Measurements from ENCODE around the gene LILRA6. TPM values are rescaled to one million over a fixed set of nuclear protein-coding genes. Genes with fewer than 3 reads are reported as not detected.

Gene LILRA6
- total and polyA plus RNA-seq, 2 of the 13 experiments (the other 11 are each of a cell fraction or from before 2014, with no cell fraction given) = not detected

DNA sequence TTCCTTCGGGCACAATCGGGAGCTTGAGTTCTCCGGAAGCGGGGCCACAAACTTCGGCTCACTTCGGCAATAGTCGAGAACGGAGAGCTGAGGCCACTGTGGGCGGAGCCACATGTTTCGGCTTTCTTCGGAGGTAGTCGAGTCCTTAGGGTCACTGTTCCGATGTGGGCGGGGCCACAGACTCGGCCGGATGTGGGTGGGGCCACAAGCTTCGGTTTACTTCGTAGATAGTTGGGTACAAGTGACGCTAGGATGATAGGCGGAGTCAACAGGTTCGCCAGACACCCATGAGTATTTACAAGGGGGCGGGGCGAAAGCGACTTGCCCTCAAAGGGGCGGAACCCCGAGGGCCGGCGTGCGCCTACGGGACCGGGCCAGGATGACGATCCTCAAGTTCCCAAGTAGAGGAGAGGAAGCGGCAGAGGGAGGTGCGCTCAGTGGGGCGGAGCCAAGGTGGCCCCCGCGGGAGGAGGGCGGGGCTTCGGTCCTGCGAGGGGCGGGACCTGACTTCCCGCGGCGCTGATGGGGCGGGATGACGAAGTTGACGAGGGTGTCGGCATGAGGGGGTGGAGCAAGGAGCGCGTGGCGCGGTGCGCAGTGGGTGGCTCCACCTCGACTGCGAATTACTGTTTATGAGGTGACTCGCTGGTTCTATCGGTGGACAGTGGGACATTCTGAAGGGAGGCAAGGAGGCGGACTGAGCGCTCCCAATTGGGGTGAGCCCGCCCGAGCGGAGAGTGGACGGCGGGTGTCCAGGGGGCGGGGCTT is 52.7 kb downstream of the LILRA6 start (continued):
- no peak for TF ChIP-seq MLLT10 (CRISPR knock-in tag; IDR thresholded peaks at IDR 0.05)
- TF ChIP-seq ZEB1 (IDR thresholded peaks at IDR 0.05; ENCODE audit: insufficient replicate concordance, low read depth) = no peak
- TF ChIP-seq KAT7 (CRISPR knock-in tag; IDR thresholded peaks at IDR 0.05; ENCODE audit: borderline replicate concordance) = no peak
- no peak for TF ChIP-seq FIP1L1 (IDR thresholded peaks at IDR 0.05; ENCODE audit: borderline replicate concordance, insufficient read depth, low read depth, low read length)
- no peak for TF ChIP-seq ZBTB1 (CRISPR knock-in tag; IDR thresholded peaks at IDR 0.05; ENCODE audit: borderline replicate concordance)
- TF ChIP-seq, protein P1, sequence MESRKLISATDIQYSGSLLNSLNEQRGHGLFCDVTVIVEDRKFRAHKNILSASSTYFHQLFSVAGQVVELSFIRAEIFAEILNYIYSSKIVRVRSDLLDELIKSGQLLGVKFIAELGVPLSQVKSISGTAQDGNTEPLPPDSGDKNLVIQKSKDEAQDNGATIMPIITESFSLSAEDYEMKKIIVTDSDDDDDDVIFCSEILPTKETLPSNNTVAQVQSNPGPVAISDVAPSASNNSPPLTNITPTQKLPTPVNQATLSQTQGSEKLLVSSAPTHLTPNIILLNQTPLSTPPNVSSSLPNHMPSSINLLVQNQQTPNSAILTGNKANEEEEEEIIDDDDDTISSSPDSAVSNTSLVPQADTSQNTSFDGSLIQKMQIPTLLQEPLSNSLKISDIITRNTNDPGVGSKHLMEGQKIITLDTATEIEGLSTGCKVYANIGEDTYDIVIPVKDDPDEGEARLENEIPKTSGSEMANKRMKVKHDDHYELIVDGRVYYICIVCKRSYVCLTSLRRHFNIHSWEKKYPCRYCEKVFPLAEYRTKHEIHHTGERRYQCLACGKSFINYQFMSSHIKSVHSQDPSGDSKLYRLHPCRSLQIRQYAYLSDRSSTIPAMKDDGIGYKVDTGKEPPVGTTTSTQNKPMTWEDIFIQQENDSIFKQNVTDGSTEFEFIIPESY (CRISPR knock-in tag; IDR thresholded peaks at IDR 0.05) = 0 out of 2 replicates have a peak, but pooled peaks have one; percentile 26
- TF ChIP-seq, protein P2, sequence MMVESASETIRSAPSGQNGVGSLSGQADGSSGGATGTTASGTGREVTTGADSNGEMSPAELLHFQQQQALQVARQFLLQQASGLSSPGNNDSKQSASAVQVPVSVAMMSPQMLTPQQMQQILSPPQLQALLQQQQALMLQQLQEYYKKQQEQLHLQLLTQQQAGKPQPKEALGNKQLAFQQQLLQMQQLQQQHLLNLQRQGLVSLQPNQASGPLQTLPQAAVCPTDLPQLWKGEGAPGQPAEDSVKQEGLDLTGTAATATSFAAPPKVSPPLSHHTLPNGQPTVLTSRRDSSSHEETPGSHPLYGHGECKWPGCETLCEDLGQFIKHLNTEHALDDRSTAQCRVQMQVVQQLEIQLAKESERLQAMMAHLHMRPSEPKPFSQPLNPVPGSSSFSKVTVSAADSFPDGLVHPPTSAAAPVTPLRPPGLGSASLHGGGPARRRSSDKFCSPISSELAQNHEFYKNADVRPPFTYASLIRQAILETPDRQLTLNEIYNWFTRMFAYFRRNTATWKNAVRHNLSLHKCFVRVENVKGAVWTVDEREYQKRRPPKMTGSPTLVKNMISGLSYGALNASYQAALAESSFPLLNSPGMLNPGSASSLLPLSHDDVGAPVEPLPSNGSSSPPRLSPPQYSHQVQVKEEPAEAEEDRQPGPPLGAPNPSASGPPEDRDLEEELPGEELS (CRISPR knock-in tag; IDR thresholded peaks at IDR 0.05) = no peak
- TF ChIP-seq ELF1 (CRISPR knock-in tag; IDR thresholded peaks at IDR 0.05) = peak; percentile 73; the same call in 1 of the 2 replicates
- TF ChIP-seq REL (CRISPR knock-in tag; conservative IDR thresholded peaks at IDR 0.05) = no peak
- TF ChIP-seq, protein P3, sequence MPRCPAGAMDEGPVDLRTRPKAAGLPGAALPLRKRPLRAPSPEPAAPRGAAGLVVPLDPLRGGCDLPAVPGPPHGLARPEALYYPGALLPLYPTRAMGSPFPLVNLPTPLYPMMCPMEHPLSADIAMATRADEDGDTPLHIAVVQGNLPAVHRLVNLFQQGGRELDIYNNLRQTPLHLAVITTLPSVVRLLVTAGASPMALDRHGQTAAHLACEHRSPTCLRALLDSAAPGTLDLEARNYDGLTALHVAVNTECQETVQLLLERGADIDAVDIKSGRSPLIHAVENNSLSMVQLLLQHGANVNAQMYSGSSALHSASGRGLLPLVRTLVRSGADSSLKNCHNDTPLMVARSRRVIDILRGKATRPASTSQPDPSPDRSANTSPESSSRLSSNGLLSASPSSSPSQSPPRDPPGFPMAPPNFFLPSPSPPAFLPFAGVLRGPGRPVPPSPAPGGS (CRISPR knock-in tag; IDR thresholded peaks at IDR 0.05) = peak; percentile 11; the same call in 1 of the 2 replicates
- no peak for TF ChIP-seq HOXD1 (CRISPR knock-in tag; IDR thresholded peaks at IDR 0.05)
- TF ChIP-seq ZBTB3 (CRISPR knock-in tag; IDR thresholded peaks at IDR 0.05; ENCODE audit: borderline replicate concordance, low read depth) = 0 out of 2 replicates have a peak, but pooled peaks have one; percentile 6
- TF ChIP-seq, protein P4, sequence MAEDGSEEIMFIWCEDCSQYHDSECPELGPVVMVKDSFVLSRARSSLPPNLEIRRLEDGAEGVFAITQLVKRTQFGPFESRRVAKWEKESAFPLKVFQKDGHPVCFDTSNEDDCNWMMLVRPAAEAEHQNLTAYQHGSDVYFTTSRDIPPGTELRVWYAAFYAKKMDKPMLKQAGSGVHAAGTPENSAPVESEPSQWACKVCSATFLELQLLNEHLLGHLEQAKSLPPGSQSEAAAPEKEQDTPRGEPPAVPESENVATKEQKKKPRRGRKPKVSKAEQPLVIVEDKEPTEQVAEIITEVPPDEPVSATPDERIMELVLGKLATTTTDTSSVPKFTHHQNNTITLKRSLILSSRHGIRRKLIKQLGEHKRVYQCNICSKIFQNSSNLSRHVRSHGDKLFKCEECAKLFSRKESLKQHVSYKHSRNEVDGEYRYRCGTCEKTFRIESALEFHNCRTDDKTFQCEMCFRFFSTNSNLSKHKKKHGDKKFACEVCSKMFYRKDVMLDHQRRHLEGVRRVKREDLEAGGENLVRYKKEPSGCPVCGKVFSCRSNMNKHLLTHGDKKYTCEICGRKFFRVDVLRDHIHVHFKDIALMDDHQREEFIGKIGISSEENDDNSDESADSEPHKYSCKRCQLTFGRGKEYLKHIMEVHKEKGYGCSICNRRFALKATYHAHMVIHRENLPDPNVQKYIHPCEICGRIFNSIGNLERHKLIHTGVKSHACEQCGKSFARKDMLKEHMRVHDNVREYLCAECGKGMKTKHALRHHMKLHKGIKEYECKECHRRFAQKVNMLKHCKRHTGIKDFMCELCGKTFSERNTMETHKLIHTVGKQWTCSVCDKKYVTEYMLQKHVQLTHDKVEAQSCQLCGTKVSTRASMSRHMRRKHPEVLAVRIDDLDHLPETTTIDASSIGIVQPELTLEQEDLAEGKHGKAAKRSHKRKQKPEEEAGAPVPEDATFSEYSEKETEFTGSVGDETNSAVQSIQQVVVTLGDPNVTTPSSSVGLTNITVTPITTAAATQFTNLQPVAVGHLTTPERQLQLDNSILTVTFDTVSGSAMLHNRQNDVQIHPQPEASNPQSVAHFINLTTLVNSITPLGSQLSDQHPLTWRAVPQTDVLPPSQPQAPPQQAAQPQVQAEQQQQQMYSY (CRISPR knock-in tag; IDR thresholded peaks at IDR 0.05) = no peak
- TF ChIP-seq ZNF230 (CRISPR knock-in tag; IDR thresholded peaks at IDR 0.05) = no peak
- no peak; the same call in 1 of the 2 replicates for TF ChIP-seq ISL2 (CRISPR knock-in tag; IDR thresholded peaks at IDR 0.05)
- peak; percentile 38; the same call in 1 of the 2 replicates for TF ChIP-seq YEATS2 (CRISPR knock-in tag; IDR thresholded peaks at IDR 0.05; ENCODE audit: borderline replicate concordance)
- TF ChIP-seq, protein P5, sequence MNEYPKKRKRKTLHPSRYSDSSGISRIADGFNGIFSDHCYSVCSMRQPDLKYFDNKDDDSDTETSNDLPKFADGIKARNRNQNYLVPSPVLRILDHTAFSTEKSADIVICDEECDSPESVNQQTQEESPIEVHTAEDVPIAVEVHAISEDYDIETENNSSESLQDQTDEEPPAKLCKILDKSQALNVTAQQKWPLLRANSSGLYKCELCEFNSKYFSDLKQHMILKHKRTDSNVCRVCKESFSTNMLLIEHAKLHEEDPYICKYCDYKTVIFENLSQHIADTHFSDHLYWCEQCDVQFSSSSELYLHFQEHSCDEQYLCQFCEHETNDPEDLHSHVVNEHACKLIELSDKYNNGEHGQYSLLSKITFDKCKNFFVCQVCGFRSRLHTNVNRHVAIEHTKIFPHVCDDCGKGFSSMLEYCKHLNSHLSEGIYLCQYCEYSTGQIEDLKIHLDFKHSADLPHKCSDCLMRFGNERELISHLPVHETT (CRISPR knock-in tag; conservative IDR thresholded peaks at IDR 0.05) = no peak; the same call in 1 of the 2 replicates
- TF ChIP-seq PRPF4 (IDR thresholded peaks at IDR 0.05; ENCODE audit: low read depth, low read length, poor library complexity, severe bottlenecking) = no peak

Data from HepG2 (cell line).